ENCODE results near the gene KCNQ1. TPM values are rescaled to one million over a fixed set of nuclear protein-coding genes. Genes with fewer than 3 reads are reported as not detected.

KCNQ1 gene
- total RNA-seq, 3 donors from 2014 or later (not counting 1 experiment from before 2014, with no cell fraction given) = 1.9 to 7.8 (median 3.3) TPM

- H3K4me3 Mint-ChIP-seq = no peak overlapping the region
- no peak for DNase-seq
- H3K9me3 Mint-ChIP-seq = no peaks in the 10 kb centered on the region
- H3K36me3 Mint-ChIP-seq = no peaks in the 10 kb centered on the region
- no peaks in the 10 kb centered on the region for H3K4me1 ChIP-seq (ENCODE audit: control insufficient read depth, insufficient read depth, low read length)
- H3K27ac ChIP-seq (ENCODE audit: low read length) = no peak overlapping the region
- no peak overlapping the region for H3K27ac Mint-ChIP-seq
- H3K4me3 ChIP-seq (ENCODE audit: low read length) = no peak overlapping the region
- no peaks in the 10 kb centered on the region for H3K27me3 Mint-ChIP-seq (ENCODE audit: low read depth in 2 of 2)
- intact Hi-C loops (cut with micrococcal nuclease) = no loop called here
- H3K36me3 ChIP-seq (ENCODE audit: control insufficient read depth, insufficient read depth, low read length) = no peaks in the 10 kb centered on the region
- TF ChIP-seq CTCF (IDR thresholded peaks at IDR 0.05) = no peak
- no peaks in the 10 kb centered on the region for H3K9me3 ChIP-seq (ENCODE audit: control insufficient read depth, insufficient read depth, low read length)
- no peak for ATAC-seq
- H3K4me1 Mint-ChIP-seq = no peaks in the 10 kb centered on the region
- no peaks in the 10 kb centered on the region for H3K27me3 ChIP-seq (ENCODE audit: control insufficient read depth, insufficient read depth, low read length)
- WGBS (ENCODE audit: insufficient coverage) = 90% methylated on average over 11 of the region's 11 CpGs
Measured at GRCh38 chr11:2708151-2708581, 263.4 kb downstream of the KCNQ1 start.

- Mint-ChIP-seq H3K27me3 (ENCODE audit: low read depth in 2 of 2) (no peaks in the 10 kb centered on the region), H3K4me1 (no peaks in the 10 kb centered on the region), H3K4me3 (no peak overlapping the region), H3K36me3 (no peaks in the 10 kb centered on the region), H3K27ac (no peak overlapping the region), H3K9me3 (no peaks in the 10 kb centered on the region)
- H3K9me3 ChIP-seq (ENCODE audit: control insufficient read depth, insufficient read depth, low read length) = no peaks in the 10 kb centered on the region
- ATAC-seq (no peak), DNase-seq (no peak)
- no peak overlapping the region for H3K27ac ChIP-seq (ENCODE audit: low read length)
- intact Hi-C loops (cut with micrococcal nuclease) = no loop called here
- H3K27me3 ChIP-seq (ENCODE audit: control insufficient read depth, insufficient read depth, low read length) = no peaks in the 10 kb centered on the region
- H3K4me1 ChIP-seq (ENCODE audit: control insufficient read depth, insufficient read depth, low read length) = no peaks in the 10 kb centered on the region
- H3K36me3 ChIP-seq (ENCODE audit: control insufficient read depth, insufficient read depth, low read length) = no peaks in the 10 kb centered on the region
- H3K4me3 ChIP-seq (ENCODE audit: low read length) = no peak overlapping the region
- no peak for TF ChIP-seq CTCF (IDR thresholded peaks at IDR 0.05)
- 90% methylated on average over 12 of the region's 14 CpGs for WGBS (ENCODE audit: insufficient coverage)
Measured at GRCh38 chr11:2708757-2709281, 264.0 kb downstream of the KCNQ1 start.

GRCh38 chr11:2709429-2709828, 264.6 kb downstream of the KCNQ1 start:
- Histone ChIP-seq H3K27ac (ENCODE audit: low read length) (no peak overlapping the region), H3K4me1 (ENCODE audit: control insufficient read depth, insufficient read depth, low read length) (no peaks in the 10 kb centered on the region), H3K27me3 (ENCODE audit: control insufficient read depth, insufficient read depth, low read length) (no peaks in the 10 kb centered on the region), H3K36me3 (ENCODE audit: control insufficient read depth, insufficient read depth, low read length) (no peaks in the 10 kb centered on the region), H3K4me3 (ENCODE audit: low read length) (no peak overlapping the region), H3K9me3 (ENCODE audit: control insufficient read depth, insufficient read depth, low read length) (no peaks in the 10 kb centered on the region)
- DNase-seq (no peak), ATAC-seq (no peak)
- H3K9me3 Mint-ChIP-seq = no peaks in the 10 kb centered on the region
- H3K27ac Mint-ChIP-seq = no peak overlapping the region
- no peaks in the 10 kb centered on the region for H3K4me1 Mint-ChIP-seq
- H3K27me3 Mint-ChIP-seq (ENCODE audit: low read depth in 2 of 2) = no peaks in the 10 kb centered on the region
- 72% methylated on average over 8 of the region's 8 CpGs for WGBS (ENCODE audit: insufficient coverage)
- no peak overlapping the region for H3K4me3 Mint-ChIP-seq
- TF ChIP-seq CTCF (IDR thresholded peaks at IDR 0.05) = no peak
- no peaks in the 10 kb centered on the region for H3K36me3 Mint-ChIP-seq
- intact Hi-C loops (cut with micrococcal nuclease) = no loop called here

- no peaks in the 10 kb centered on the region for H3K4me1 Mint-ChIP-seq
- intact Hi-C loops (cut with micrococcal nuclease) = no loop called here
- H3K27ac Mint-ChIP-seq = no peak overlapping the region
- no peaks in the 10 kb centered on the region for H3K27me3 ChIP-seq (ENCODE audit: control insufficient read depth, insufficient read depth, low read length)
- TF ChIP-seq CTCF (IDR thresholded peaks at IDR 0.05) = no peak
- H3K9me3 ChIP-seq (ENCODE audit: control insufficient read depth, insufficient read depth, low read length) = no peaks in the 10 kb centered on the region
- H3K4me3 Mint-ChIP-seq = no peak overlapping the region
- no peaks in the 10 kb centered on the region for H3K36me3 Mint-ChIP-seq
- H3K9me3 Mint-ChIP-seq = no peaks in the 10 kb centered on the region
- no peak overlapping the region for H3K27ac ChIP-seq (ENCODE audit: low read length)
- H3K4me1 ChIP-seq (ENCODE audit: control insufficient read depth, insufficient read depth, low read length) = no peaks in the 10 kb centered on the region
- H3K4me3 ChIP-seq (ENCODE audit: low read length) = no peak overlapping the region
- 94% methylated on average over 6 of the region's 6 CpGs for WGBS (ENCODE audit: insufficient coverage)
- H3K27me3 Mint-ChIP-seq (ENCODE audit: low read depth in 2 of 2) = no peaks in the 10 kb centered on the region
- no peak for DNase-seq
- H3K36me3 ChIP-seq (ENCODE audit: control insufficient read depth, insufficient read depth, low read length) = no peaks in the 10 kb centered on the region
- no peak for ATAC-seq
Measured at GRCh38 chr11:2711161-2711560, 266.4 kb downstream of the KCNQ1 start.
